NCI-H526 (cell line): Measurements from ENCODE around the gene RASGRP1.

Experiments
- DNase-seq, 2 experiments: peaks; one replicate each; lab custom pipeline; 2025; lab: John Stamatoyannopoulos, UW

The RASGRP1 gene

DNA sequence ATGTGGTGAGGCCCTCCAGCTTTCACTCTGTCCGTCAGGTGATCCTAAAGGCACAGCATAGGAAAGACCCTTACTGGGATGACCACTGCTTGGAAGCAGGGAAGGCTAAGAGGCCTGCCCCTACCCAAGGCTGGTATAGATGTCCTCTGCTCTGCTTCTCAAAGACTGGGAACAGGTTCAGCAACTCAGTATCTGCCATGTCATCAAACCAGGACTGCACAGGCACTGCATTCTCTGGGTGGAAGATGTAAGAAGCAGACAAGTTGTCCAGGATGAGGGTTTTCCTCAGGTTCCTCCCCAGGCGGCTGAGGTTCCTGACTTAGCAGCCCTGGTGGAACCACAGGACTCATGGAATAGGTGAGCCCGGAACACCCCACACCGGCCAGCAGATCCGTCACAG is 106.0 kb downstream of the RASGRP1 start:
- no peak for DNase-seq

DNA sequence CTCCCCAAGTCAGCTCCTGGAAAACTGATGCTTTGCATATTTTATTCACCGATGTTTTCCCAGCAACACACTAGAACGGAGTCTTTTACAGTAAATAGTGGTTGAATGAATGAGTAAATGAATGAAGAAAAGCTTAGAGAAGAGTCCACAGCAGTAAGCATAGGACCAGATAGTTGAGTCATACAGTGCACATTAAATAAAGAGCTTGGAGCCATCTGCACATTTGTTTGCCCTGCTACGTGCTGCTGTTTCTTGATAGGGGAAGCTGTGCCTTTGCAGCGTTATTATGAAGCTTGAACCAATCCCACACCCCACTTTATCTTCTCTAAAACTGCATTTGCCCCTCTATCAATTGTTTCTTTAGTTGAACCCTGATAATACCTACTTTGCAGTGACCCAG is 109.5 kb downstream of the RASGRP1 start:
- peak in 1 of 2 experiments; percentile 32 for DNase-seq

DNA sequence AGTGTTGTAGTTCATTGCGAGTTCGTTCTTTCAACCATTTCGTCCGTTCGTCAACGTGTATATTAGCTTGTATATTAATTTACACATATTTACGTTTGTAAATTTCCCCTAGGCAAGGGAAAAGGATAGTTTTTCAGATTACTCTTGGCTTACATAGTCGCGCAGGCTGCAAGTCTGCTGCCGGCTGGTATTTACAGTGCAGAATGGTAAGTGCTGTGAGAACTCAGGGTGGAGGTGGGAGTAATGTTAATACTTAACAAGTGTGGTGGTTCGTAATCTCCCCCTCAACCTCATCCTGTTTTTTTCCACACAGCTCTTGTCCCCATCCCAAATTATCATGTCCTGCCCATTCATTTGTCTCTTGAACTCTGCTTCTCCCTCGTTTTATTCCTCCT is 109.9 kb downstream of the RASGRP1 start:
- DNase-seq, result peak; percentile 36 to 45

DNA sequence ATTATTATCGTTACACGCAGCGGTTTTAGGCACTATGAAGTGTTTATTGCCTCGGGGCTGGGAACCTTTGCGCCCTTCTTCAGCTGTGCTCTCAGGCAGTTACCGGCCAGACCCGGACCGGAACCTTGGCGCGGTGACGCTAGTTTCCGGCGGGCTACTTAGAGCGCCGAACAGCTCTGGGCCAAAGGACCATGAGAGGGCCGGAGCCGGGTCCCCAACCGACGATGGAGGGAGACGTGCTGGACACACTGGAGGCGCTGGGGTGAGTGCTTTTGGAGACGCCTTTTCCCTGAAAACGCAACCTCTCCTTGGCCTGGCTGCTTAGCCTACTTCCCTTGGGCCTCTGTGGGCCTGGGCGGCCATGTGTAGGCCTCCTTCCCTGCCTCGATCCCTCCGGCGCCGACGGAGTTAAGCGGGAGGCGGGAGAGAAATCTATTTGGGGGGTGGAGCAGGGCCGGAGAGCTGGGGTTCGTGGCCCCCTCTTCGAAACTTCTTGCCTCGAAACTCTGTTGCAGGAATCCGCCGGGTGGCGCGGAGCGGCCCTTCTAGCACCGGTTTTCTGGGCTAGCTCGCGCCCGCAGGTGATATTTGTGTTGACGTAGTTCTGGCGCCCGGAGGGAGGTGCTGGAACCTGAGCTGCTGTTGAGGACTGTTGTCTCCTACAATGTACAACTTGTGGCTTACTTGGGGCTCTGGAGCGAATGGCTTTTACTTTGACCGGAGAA is 110.5 kb downstream of the RASGRP1 start, which contains the start of gene FAM98B:
TSS of gene FAM98B (plus strand) at position 157 of the 725 bp plus-strand sequence. CDS start at position 192, 35 bp downstream.
- DNase-seq, result peak; percentile 73 to 91

DNA sequence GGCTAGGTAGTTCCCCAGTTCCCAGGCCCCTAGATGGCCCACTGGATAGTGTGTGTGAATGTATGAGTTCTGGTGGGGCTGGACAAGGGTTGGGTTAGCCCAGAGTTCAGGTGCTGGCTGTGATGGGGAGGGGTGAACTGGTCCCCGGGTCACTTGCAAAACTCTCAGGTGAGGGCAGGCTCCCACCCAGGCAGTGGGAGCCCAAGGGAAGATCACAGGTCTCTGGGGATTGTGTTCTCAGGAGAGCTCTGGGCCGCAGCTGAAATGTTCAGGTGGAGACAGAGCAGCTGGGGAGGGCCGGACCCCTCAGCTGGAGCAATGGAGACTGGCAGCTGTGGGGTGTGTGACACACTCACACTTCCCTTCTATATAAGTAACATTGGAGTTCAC is 123.5 kb downstream of the RASGRP1 start:
- DNase-seq, result no peak

DNA sequence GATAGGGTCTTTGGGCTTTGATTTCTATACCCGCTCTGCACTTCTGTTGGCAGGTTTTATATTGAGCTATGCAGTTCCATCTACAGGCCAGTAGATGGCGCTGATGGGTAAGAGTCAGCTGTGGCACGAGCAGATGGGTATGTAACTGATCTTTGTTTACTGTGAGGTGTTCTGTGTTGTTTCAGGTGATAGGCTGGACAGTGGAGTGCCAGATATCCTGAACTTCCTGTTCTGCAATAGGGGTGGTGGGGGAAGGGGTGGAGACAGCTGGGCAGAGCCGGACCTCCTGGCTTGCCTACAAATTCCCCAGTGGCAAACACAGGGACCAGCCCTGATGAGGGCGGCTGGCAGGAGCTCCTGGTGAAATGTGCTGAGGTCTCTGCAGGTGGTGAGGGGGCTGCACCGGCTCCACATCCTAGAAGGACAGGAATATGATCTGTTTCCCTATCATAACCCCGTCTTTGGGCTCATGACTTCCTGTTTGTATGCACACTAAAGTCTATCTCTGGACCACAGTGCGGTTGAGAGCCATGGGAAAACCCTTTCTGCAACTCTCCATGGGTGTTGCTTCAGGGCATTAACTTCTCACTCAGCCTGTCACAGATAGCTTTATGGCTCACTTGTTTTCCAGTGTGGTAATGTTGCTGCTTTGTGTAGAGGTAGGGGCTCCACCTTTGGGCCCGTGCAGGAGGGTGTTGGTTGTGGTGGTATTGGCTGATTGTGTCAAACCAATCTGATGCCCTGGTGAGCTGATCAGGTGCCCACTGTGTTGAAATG is 124.1 kb downstream of the RASGRP1 start:
- DNase-seq, result peak; percentile 76
